ENCODE results near the gene SMYD1. TPM values are rescaled to one million over a fixed set of nuclear protein-coding genes. Genes with fewer than 3 reads are reported as not detected.
"Not testable (repeated sequence)": the region's sequence is repeated elsewhere in the genome, so short reads cannot be mapped to it uniquely, and the experiment has no call there.

The SMYD1 gene
- 0.81 TPM for polyA plus RNA-seq (2013, experiment 1 of 2; ENCODE audit: insufficient read length)
- 0.66 TPM for polyA plus RNA-seq (2013, experiment 2 of 2; ENCODE audit: insufficient read length)

- DNase-seq = no peak
Measured at GRCh38 chr2:88067598-88067997, at the start of gene SMYD1. SMYD1 (plus strand) TSS chr2:88067825; CDS start chr2:88067865, 40 bp downstream.

DNA sequence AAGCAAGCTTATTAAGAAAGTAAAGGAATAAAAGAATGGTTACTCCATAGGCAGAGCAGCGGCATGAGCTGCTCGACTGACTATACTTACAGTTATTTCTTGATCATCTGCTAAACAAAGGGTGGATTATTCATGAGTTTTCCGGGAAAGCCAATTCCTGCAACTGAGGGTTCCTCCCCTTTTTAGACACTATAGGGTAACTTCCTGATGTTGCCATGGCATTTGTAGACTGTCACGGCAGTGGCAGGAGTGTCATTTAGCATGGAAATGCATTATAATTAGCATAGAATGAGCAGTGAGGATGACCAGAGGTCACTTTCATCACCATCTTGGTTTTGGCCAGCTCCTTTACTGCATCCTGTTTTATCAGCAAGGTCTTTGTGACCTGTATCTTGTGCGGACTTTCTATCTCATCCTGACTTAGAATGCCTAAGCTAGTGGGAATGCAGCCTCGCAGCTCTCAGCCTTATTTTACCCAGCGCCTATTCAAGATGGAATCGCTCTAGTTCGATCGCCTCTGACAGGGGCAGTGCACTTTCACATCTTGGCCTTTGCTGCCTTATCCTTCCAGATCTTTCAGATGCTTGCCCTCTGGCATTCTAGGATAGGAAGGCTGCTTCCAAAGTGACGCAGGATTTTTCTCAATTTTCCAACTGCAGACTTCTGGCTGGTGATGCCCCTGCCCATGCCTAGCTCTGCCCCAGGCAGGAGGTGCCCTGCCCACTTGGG is 49.4 kb upstream of the SMYD1 start:
- not testable (repeated sequence) for DNase-seq

DNA sequence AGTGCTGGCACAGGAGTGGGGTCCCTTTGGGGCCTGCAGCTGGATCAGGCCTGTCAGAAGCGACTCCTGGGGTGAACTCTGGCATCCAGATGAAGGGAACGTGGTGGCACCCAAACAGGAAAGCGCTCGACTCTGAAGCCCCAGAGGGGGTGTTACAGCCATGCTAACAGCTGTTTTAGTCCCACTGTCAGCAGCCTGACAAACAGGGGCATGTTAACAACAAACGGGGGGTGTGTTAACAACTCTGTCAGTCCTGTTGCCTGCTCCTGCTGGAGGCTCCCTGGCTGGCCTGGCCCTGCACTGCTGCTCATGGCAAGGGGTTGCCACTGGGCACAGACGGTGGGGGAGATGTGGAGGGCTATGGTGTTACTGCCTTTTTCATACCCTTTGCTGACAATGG is 48.7 kb upstream of the SMYD1 start:
- DNase-seq = no peak

DNA sequence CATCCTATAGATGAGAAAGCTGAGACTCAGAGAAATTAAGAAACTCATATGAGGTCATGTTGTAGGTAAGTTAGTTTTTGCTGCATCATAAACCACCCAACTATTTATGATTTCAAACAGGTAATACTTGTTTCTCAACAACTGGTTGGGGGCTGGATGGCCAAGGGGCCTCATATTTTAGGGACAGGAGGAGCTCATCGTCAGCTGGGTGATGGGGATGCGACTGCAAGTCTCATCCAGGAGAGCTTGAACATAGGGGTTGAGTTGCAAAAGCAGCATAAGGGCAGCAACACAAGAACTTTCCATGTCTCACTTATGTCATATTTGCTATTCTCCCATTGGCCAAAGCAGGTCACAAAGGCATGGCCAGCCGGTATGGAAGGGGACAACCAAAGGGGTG is 47.6 kb upstream of the SMYD1 start:
- DNase-seq = no peak

DNA sequence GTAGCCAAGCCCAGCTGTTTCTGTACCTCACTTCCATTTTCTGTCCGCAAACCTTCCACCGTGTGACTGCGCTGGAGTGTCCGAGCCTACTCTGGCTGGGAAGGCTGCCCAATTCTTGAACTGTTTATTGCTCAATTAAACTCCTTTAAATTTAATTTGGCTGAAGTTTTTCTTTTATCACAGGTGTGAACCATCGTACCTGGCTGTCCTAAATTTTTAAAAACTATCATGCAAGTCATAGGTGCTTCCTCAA is 45.0 kb upstream of the SMYD1 start:
- no peak for DNase-seq

GRCh38 chr2:88024509-88024908 is 43.1 kb upstream of the SMYD1 start:
- no peak for DNase-seq

DNA sequence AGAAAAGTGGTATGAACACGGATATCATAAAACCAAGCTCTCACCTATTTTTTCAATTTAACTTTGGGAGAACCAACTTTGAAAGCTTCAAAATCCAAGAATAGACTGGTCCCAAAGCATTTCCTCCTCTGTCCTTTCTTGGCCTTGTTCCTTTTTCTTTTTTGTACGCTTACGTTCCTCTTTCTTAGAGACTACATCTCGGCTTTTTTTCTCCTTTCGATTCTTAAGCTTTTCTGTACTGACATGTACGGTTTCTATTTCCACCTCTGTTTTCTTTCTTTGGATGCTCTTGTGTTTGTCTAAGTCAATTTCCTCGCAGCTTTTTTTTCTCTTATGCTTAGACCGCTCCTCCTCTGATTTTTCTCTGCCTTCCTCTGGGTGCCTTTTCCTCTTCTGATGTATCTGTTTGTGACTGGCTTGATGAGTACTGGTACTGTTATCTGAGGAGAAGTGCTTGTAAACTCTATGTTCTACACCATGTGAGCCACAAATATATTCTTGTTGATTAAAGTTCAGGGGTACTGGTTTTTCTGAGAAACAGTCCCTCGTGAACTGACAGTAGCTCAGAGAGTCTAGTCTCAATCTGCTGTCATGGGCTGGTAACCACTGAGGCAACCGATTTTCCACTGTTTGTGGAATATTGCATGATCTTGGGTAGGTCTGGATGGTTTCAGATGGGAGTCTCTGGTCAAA is 39.8 kb upstream of the SMYD1 start:
- DNase-seq = no peak

- DNase-seq = no peak
Measured at GRCh38 chr2:88028931-88029330, 38.7 kb upstream of the SMYD1 start.

- DNase-seq = no peak
Measured at GRCh38 chr2:88032070-88032702, 35.4 kb upstream of the SMYD1 start.

DNA sequence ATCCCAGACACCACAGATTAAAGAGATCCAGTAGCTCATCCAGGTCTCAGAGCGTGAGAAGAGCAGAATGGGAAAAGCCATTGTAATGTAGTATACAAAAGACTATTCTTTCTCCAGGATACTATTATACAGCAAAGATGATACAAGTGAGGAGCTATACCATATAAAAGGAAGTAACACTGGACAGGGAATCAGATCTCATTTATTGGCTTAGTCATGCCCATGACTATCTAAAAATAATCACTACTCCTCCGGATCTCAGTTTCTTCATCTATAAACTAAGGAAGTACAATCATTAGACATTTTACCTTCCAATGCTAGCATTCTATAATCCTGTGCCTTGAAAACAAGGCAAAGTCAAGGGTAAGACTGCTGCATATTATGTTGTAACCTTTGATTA is 31.4 kb upstream of the SMYD1 start:
- no peak for DNase-seq

GRCh38 chr2:88036606-88037005 is 31.0 kb upstream of the SMYD1 start:
- DNase-seq = no peak

GRCh38 chr2:88038263-88039105 is 29.1 kb upstream of the SMYD1 start:
- peak; percentile 94 for DNase-seq

DNA sequence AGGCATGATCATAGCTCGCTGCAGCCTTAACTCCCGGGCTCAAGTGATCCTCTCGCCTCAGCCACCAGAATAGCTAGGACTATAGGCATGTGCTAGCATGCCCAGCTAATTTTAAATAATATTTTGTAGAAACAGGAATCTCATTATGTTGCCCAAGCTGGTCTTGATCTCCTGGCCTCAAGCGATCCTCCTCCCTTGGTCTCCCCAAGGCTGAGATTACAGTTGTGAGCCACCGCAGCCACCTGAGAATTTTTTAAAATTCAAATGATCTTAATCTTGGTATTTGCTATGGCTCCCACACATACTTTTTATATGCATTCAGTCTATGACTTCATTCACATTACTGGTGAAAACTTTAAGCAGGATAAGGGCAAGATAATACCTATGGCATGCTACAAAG is 25.1 kb upstream of the SMYD1 start:
- no peak for DNase-seq

DNA sequence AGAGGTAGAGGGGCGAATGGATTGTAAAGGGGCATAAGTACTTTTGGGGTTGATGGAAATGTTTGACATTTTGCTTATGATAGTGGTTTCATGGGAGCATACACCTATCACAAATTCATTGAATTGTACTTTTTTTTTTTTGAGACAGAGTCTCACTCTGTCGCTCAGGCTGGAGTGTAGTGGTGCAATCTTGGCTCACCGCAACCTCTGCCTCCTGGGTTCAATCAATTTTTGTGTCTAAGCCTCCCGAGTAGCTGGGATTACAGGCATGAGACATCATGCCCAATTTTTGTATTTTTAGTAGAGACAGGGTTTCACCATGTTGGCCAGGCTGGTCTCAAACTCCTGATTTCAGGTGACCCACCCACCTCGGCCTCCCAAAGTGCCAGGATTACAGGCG is 22.1 kb upstream of the SMYD1 start:
- DNase-seq = not testable (repeated sequence)

DNA sequence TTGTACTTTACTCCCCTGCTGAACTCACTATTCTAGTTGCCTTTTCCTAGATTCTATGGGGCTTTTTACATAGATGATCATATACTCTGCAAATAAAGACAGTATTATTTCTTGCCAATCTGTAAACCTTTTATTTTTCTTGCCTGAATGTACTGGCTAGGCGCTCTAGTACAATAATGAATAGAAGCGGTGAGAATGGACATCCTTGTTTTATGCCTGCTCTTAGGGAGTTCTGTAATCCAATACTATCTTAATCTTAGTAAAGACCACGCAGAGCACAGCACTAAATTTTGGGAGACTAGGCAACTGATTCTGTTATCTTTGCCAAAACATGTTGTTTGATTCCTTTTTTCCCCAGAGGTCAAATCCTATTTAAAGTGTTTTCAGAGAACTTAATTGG is 19.1 kb upstream of the SMYD1 start:
- DNase-seq = no peak

GRCh38 chr2:88049622-88050021 is 18.0 kb upstream of the SMYD1 start:
- no peak for DNase-seq

DNA sequence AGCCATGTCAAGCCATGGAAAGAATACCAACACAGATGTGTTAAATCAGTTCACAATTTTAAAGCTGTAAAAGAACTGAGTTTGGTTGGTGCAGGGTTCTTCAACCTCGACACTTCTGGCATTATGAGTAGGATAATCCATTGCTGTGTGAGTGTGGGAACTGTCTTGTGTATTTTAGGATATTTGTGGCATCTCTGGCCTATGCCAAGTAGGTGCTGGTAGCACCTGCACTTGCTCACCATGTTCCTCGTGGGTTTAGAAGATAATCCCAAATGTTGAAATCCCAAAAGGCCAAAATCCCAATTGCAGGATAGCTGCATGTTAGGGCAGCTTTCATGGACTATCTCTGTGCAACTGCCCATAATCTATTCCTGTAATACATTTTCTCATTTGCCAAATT is 15.8 kb upstream of the SMYD1 start:
- DNase-seq = no peak

DNA sequence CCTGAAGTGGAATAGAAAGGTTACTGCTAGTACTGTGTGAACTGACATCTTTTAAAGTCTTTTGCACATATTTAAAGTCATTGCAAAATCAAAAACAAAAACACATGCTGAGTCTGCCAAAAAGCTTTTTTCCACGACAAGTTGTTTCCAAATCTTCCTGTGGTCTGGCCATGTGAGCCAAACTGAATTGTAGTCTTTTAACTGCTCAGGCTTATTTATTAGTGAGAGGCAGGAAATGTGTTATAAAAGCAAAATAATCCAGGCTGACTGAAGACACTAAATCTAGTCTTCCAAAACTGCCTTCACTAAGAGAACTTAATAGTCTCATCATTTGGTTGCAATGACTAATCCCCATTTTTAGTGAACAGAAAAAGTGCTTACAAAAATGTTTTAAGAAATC is 14.3 kb upstream of the SMYD1 start:
- peak; percentile 73 for DNase-seq

DNA sequence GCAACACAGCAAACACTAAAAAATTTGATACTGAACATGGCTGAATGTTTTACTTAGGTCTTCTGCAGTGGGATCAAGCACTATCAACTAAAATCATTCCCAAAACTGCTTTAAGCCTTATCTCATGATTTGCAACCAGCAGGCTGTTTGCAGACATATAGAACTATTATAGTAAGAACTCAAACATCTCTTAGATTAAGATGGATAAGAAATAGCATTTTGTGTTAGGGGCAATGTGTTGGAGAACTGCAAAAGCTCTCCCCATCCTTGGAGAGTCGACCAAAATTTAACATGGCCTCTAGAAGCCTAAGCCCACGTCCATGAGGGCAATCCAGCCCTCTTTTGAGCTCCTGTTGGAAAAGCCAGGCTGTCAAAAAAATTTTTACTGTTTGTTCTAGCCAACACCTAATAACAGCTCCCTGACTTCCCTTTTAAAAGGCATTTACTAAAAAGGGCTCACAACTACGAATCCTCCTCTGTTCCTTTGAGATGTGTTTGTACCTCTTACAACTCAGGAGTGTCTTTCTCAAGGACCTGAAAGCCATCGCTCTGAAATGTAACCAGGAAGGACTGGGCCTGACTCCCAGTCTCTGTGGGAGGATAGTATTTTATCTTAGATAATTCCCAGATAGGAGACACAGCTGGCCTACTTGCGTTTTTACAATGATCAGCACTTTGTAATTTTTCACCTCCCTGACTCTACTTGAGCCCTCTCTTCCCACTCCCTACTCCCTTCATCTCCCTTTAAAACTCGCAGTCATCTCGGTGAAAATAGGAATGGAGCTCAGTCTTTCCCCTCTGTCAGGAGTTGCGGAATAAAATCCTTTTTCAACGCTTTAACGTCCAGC is 13.5 kb upstream of the SMYD1 start:
- DNase-seq = no peak

GRCh38 chr2:88054782-88055370 is 12.7 kb upstream of the SMYD1 start:
- peak; percentile 24 for DNase-seq

DNA sequence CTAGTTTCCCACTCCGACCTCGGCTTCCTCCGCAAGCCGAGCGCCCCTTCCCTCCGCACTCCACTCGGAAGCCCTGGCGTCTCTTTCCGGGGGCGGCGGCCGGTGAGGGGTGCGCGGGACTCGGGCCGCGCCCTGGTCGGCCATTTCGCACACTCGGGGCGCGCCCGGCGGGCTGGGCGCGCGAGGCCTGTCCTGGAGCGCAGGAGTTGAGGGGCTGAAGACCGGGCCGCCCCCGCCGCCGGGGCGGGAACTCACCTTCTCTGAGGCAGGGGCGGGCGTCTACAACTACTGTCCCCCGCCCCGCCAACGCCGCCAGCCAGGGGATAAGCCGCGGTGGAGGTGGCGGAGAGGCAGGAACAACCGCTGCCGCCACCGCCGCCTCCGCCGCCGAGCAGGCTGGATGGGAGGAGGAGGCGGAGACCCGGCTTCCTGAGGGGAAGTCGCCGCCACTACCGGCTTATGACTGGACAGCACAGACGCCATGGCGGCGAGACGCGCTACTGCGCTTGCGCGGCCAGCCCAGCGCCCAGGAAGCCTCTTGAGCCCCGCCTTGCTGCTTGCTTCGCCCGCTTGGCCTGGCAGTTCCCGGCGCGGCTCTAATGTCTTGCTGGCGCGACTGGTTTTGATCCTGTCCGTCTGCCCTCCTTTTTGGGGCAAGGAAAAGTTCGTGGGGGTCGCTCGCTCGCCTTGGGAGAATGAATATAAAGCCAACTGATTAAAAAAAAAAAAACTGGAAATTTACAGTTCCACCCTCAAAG is 12.1 kb upstream of the SMYD1 start, which contains the start of gene KRCC1:
KRCC1 (minus strand) TSS at position 413 of the 758 bp plus-strand sequence. CDS start 27,220 bp downstream, outside the sequence.
- DNase-seq = peak; percentile 95
